NOMO-1 treated with DMSO at 0.1 percent for 48 hours (cell line): ENCODE measurements around the gene UACA.
A peak's percentile ranks its signal among the peaks of the same experiment; 100 is the strongest.

Experiments used
- DNase-seq: peaks from one replicate; lab custom pipeline; 2025; ENCODE audit not compliant: unreplicated experiment; lab: John Stamatoyannopoulos, UW

UACA gene

DNA sequence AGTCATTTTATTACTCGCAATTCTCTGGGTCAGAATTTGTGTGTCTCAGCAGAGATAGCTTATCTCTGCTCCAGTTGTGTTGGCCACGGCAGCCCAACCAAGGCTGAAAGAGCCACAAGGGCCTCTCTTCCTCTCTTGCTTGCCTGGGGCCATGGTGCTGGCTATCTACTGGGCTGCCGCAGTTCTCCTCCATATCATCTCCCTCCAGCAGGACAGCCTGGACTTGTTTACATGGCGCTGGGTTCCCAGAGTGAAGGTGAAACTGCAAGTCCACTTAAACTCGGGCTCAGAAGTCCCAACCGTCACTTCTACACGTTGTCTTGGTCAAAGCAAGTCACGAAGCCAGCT is 134.8 kb downstream of the UACA start:
- no peak for DNase-seq

DNA sequence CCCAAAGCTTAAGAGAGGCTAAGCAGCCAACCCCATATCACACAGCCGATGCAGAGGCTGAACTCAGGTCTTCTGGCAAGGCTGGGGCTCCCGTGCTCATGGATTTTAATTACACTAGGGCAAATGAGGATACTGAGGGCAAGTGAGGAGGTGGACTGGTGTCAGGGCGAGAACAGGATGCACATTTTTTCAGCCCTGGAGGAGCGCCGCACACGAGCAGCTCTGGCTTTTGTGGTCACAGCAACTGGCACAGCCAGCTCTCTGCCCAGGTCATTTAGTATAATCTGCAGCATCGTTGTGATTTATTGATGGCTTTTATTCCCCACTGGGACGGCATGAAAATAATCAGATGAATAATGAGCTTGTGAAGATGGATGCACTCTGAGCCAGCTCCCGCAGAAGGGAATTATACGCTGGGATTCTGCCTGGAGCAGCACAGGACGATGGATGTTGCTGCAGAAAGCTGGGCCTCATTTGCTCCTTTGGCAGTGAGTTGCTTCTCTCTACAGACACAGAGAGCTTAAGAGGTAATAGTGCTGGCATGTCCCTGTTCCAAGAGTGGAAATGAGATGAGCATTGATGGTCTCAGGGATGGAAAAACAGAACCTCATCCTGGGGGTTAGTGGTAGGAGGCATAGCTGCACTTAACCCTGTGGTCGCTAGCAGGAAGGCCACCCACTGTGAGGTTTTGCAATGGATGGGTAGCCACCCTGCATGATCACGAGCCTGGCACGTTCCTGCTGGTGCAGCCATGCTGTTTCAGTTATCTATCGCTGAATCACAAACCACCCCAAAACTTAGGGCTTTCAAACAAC is 135.4 kb downstream of the UACA start:
- DNase-seq: peak; percentile 9

DNA sequence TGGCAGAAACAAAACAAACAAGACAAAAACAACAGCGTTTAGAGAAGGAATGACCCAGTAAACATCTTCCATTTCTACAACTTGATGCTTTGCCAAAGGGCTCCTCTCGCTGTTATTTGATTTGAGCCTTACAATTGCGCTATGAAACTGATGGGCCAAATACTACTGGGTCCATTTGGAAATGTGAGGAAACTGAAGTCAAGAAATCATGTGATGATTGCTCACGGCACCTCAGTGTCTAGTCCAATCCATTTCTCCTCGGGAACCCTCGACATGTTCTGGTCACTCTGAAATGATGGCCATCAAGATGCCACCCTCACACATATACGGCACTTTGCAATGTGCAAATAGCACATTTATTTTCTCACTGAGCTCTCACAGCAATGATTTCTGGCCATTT is 136.0 kb downstream of the UACA start:
- no peak for DNase-seq

DNA sequence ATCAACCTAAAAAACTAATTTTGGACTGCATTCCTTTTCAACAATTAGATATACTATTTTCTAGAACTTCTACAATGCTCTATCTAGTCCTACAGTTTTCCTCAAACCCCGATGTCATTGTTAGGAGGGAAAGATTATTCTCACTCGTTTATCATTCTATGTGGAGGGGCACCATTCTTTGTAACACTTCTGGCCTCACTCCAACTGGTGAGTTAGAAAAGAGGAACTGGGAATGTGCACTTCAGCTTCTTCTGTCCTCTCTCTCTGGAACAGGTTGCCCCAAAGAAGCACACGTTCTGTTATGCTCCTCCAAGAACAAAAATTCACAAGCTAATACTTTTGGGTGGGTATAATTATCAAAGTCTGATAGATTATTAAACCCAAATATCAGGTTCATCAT is 137.9 kb downstream of the UACA start:
- DNase-seq: peak; percentile 84

DNA sequence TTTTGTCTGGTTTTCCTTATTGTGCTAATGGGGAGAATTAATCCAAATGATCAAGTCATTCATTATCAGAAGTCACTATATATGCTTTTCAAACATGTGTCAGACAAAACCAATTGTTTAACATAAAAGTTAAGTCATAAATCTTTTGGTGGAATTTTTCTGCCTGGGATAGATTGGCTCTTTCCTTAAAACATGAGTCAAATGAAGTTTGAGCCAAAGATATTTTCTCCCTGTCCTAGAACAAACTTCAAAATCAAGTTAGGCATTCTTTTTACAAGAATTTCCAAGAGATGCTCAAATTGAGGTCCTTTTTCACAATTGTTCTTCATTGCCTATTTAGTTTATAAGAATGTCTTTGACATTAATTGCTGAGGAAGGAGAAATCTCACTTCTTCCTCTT is 138.3 kb downstream of the UACA start:
- no peak for DNase-seq

DNA sequence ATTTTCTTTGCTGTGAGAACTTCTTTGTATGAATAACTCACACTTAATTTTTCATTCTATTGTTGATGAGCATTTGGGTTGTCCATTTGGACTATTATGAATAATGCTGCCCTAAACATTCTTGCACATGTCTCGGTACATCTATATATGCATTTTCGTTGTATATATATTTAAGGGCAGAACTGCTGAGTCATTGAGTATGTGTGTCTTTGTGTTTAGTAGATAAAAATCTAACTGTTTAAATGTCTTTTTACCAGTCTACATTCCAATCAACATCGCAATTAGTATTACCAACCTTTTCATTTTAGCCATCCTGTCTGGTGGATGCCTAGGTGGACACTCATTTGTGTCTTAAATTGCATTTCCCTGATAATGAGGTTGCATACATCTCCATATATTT is 144.4 kb downstream of the UACA start:
- no peak for DNase-seq

DNA sequence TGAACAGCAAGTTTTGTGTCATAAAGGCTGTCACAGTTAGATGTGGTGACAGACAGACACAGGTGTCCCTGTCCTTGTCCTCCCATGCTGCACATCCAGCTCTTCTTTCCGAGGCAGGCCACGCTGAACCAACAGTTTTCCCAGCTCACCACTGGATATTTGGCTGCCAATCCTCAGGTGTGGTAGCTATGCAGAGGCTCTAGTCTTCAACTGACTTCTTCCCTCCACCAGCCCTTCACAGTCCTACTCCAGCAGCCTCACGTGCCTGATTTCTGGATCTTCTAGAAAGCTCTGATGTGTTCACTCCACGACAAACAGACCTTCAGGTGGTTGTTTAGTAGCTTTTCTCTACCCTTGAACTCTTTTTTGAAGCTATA is 145.5 kb downstream of the UACA start:
- DNase-seq: no peak

DNA sequence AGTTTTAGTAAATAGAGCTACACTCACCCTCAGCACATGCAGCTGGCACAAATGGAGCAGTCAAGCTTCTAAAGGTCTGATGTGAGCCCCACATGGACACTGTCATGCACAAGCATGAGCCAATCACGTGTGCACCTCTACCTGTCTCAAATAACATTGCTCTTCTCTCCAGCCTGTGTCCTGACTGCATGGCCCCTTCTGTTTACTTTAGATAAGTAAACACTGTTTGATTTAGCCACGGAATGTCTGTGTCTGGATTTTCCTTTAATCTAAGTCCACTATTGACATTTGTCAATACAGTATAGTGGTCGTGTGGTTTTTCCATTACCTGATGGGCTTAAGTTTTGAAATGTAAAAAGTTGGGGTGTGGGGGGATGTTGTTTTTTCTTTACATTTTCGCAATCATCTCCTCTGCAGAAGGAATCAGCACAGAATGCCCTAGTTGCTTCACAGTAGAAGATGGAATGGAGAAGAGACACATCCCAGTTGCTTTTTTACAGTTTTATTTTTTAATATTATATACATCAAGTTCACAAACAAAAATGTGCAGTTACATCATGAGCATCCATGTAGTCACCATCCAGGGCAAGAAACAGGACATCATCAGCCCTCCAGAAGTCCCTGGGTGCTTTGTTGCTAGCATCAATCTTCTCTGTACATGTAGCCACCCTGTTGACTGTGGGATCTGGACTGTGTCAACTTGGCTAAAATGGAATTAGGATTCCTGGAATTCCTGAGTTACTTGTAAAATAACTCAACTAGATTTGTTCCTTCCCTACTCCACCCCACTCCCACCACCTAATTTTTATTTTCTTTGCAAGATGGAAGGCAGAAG is 146.1 kb downstream of the UACA start:
- DNase-seq: no peak

DNA sequence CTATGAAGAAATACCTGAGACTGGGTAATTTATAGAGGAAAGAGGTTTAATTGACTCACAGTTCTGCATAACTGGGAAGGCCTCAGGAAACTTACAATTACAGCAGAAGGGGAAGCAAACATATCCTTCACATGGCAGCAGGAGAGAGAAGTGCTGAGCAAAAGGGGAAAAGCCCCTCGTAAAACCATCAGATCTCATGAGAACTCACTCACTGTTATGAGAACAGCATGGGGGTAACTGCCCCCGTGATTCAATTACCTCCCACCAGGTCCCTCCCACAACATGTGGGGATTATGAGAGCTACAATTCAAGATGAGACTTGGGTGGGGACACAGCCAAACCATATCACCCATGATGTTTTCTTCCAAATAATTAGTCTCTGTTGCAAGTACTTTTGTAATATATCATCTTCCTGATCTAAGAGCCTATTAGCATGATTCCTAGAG is 147.0 kb downstream of the UACA start:
- peak; percentile 43 for DNase-seq

DNA sequence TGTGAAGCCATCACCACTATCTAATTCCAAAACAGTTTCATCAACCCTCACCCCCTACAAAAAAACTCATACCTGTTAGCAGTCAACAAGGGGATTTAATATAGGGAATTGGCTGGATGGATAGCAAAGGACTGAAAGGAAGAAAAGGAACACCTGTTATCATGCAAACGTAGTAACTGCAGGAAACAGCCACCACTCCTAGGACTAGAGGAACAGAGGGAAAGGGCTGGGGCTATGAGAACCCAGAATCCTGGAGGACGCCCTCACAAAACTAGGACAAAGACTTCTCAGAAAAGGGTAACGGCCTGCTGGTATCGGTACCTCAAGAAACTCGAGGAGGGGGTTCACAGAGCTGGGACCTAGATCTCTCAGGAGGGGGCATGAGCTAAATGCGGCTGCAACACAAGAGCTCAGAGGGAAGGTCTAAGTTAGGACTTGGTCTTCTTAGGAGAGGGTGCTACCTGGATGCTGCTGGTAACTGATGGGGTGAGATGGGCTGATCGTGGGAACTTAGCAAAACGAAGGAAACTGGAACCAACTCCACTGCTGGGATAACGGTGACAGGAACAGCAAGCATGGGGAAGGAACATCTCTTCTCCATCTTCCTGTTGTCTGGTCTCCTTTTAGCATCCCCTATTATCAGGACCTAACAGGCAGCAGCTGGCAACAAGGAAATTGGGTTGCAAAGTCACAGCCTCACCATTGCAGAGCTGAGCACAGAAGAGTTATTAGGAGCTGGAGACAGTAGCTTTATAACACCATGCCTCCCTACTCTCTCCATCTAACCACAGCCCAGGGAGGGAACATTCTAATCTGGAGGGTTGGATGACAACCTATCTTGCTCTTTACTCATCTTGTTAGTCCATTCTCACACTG is 147.7 kb downstream of the UACA start:
- DNase-seq: no peak

DNA sequence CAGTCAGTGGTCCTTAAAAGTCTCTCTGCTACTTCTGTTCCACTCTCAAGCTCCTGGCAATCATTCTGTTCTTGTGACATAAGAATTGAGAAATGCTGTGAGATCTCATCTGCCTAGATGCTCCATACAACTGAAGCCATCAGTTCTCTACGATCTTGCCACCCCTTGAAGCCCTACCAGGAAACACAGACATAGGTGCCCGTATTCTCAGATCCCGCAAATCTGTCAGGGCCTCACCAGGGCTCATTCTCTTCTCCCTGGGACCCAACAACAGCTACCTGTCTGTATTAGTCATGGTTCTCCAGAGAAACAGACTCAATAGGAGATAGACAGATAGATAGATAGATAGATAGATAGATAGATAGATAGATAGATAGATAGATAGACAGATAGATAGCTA is 149.1 kb downstream of the UACA start:
- DNase-seq: no peak

DNA sequence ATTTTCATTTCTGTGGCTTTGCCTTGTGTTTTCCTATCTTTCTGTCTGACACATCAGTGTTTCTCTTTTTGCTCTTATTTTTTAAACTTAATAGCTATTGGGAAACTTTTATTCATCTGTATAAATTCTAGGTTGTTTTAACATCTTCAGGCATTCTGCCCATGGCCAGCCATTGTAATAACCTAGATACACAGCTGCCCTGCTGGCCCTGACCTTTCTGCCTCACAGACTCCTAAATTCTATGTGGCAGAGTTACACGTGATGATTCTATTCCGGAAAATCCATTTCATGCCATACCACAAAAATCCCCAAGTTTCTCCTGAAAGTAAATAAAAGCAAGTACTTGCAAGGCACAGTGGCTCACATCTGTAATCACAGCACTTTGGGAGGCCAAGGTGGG is 150.1 kb downstream of the UACA start:
- no peak for DNase-seq

DNA sequence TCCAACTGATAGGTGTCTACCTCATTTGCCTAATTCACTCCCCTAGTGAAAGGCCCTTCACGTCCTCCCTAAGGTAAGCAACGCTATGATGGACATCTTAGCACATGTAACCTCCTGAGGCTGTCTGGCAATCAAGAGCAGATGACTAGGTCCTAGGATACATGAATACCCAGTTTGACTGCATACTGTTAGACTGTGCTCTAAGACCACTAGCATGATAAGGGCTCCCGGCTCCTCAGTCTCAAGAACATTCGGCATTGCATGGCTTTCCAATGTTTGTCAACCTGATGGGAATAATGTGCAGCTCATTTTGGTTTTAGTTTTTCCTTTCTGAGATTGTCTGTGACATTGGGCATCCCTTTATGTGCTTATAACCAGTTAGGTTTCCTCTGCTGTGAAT is 152.1 kb downstream of the UACA start:
- DNase-seq: no peak

DNA sequence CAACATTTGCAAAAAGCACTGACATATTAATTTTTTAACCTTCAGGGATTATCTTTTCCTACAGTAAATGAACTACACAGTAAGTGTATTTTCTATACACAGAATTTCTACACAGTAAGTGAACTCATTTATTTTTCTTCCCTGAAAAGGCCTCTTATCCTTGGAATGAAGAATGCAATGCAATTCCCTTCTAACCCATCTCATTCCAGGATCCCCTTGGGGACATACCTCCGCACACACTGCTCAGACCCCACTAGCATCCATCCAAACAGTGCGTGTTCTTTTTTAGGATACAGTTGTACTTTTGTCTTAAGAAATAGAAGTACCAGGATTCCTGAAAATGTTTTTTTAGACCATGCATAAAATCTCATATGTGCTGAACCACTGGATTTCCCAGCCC is 152.8 kb downstream of the UACA start:
- no peak for DNase-seq

DNA sequence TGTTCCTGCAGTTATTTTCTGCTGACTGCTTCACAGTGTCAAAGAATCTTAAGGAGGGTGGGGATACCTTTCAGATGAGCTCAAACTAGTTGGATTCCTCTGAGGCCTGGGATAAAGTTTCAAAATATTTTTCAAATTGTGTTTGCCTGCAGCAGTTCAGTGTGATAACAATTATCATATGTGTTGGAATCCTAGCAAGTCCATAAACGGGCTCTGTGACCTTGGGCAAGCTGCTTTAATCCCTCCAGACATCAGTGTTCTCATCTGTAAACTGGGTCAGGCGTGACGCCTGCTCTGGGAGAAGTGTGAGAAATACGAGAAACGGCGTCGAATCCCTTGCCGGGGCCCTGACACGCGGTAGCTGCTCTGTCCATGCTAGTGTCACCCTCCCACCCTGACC is 153.5 kb downstream of the UACA start:
- DNase-seq: no peak

DNA sequence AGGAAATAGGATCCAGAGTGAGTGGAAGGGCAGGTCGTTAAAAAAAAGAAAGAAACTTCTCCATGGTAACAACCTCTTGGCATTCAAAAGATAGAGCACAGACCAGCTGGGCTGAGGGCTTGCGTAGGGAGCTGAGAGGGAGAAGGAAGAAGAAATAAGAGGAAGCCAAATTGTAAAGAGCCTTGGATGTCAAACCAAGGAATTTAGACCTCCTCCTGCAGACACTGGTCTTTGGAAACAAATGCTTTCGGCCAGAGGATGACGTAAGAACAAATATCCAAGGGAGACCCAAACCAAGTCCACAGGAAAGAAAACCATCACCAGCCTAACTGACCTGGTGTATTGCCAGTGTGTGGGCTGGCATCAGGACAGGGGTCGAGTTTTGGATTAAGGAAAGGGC is 155.2 kb downstream of the UACA start:
- DNase-seq: no peak

DNA sequence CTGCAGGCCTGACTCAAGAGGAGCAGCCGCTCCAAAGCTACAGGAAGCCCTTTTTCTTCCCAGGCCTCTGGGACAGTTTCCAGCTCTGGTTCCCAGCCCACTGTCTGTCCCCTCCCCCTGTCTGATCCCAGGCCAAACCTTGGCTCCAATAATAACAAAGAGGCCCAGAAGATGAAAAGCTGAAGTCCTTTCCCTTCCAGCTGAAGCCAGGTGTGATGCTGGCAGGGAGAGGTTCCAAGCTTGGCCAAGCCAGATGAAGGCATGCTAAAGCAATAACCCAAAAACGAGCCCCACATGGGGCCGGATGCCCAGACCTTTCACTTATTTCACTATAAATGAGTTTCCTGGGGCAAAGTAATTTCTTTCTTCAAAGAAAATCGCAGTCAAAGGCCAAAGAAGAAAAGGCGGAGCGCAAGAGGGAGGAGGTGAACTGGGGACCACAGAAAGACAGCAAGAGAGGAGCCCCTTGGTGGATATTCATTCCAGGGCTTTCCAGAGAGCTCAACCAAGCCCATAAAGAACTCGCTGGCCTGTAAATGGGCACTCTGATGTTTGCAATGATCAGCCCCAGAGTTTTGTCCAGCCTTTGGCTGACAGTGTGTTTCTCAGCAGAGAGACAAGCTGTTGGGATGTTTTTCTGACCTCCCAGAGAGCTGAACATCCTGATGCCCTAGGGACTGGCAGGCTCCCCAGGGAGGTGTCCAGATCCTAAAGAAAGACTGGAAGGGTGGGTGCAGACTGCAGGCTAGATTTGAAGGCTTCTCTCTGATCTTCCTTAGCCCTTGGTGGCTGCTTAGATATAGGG is 157.6 kb downstream of the UACA start:
- no peak for DNase-seq

DNA sequence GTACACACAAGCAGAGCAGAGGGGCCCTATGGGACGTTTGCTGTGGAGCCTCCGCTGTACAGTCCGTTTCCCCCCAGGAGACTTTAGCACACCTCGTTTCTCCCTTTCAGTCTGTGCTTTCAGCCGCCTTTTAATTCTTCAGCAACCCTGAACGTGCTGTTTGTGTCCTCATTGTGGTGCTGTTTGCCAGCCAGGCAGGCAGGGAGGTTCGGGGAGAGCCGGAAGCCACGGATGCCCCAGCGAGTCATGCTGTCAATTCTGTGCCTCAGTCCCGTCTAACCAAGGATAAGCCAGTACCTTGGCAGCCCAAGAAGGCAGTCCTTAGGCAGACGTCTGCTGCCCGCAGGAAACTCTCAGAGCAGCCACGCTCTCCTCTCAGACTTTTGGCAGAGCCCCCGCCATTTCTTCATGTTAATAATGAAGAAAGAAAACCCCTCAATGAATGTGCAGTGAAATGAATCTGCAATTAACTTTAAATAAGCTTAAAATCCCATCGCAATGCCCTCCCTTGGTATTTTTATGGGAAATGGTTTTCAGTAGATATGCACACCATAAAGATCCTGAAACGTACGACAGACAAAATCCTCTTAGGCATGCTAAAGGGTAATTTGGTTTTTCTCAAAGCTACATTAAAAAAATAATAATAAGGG is 158.6 kb downstream of the UACA start:
- no peak for DNase-seq
